ENCODE data around the gene TOMT. TPM values are rescaled to one million over a fixed set of nuclear protein-coding genes. Genes with fewer than 3 reads are reported as not detected.

TOMT gene
- total and polyA plus RNA-seq, 2 donors (not counting 3 experiments of a cell fraction or from before 2014, with no cell fraction given), result not detected

GRCh38 chr11:72154816-72155215, 49.1 kb downstream of the TOMT start:
- FAIRE-seq, result no peak
- intact Hi-C loops (cut with micrococcal nuclease), result no loop called here
- ChIA-PET CTCF (interaction anchor here (1.2 to 2.9 kb wide), 3 partner anchors 10 to 276 kb away, joined by 4 to 18 read pairs (median 13); no protein-coding TSS in a partner anchor), POLR2A (no interaction called here)
- Histone ChIP-seq H3K27me3 (ENCODE audit: control insufficient read depth in 2 of 2, insufficient read depth in 2 of 2, low read length in 2 of 2) (peaks cover 7 to 8% of the 10 kb centered on the region in 2 experiments), H3K9me3 (replicated peaks; ENCODE audit: control insufficient read depth, insufficient read depth, low read length) (no peaks in the 10 kb centered on the region), H3K4me3 (replicated peaks in 1 of 3; ENCODE audit: insufficient read depth in 1 of 3, low read depth in 1 of 3, low read length in 3 of 3) (no peak overlapping the region), H3K9me1 (replicated peaks; ENCODE audit: control insufficient read depth, extremely low read depth, insufficient read depth, low read length) (no peaks in the 10 kb centered on the region), H3K4me1 (ENCODE audit: control insufficient read depth, extremely low read depth, insufficient read depth, low read length) (no peaks in the 10 kb centered on the region), H3K79me2 (ENCODE audit: control insufficient read depth, insufficient read depth, low read length) (no peaks in the 10 kb centered on the region), H3K9ac (replicated peaks; ENCODE audit: extremely low read depth, insufficient read depth, low read length) (no peak overlapping the region), H3K36me3 (ENCODE audit: control insufficient read depth in 2 of 2, extremely low read depth in 1 of 2, insufficient read depth in 2 of 2, low read length in 2 of 2) (no peaks in the 10 kb centered on the region), H2AFZ (ENCODE audit: low read depth, low read length) (no peak overlapping the region), H3K27ac (ENCODE audit: insufficient read depth, low read depth, low read length) (no peak overlapping the region), H3K4me2 (ENCODE audit: insufficient read depth, low read length) (no peak overlapping the region), H4K20me1 (replicated peaks; ENCODE audit: control insufficient read depth, extremely low read depth, insufficient read depth, low read length) (no peaks in the 10 kb centered on the region)
- no peak for TF ChIP-seq JUN (IDR thresholded peaks at IDR 0.05; ENCODE audit: borderline replicate concordance, insufficient read depth, insufficient read length, low read depth)
- no peak for TF ChIP-seq POLR2A (IDR thresholded peaks at IDR 0.05; ENCODE audit: low read depth, low read length)
- TF ChIP-seq MYC (IDR thresholded peaks at IDR 0.05; ENCODE audit: low read depth, low read length), result no peak
- TF ChIP-seq, protein P1, sequence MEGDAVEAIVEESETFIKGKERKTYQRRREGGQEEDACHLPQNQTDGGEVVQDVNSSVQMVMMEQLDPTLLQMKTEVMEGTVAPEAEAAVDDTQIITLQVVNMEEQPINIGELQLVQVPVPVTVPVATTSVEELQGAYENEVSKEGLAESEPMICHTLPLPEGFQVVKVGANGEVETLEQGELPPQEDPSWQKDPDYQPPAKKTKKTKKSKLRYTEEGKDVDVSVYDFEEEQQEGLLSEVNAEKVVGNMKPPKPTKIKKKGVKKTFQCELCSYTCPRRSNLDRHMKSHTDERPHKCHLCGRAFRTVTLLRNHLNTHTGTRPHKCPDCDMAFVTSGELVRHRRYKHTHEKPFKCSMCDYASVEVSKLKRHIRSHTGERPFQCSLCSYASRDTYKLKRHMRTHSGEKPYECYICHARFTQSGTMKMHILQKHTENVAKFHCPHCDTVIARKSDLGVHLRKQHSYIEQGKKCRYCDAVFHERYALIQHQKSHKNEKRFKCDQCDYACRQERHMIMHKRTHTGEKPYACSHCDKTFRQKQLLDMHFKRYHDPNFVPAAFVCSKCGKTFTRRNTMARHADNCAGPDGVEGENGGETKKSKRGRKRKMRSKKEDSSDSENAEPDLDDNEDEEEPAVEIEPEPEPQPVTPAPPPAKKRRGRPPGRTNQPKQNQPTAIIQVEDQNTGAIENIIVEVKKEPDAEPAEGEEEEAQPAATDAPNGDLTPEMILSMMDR (IDR thresholded peaks at IDR 0.05; ENCODE audit: extremely low read depth in 1 of 2, insufficient read depth in 1 of 2, low read depth in 1 of 2, low read length in 2 of 2), result no peak
- TF ChIP-seq EZH2 (IDR thresholded peaks at IDR 0.05; ENCODE audit: borderline replicate concordance, low read depth, low read length, severe bottlenecking), result no peak
- no peak for TF ChIP-seq POLR2AphosphoS5 (IDR thresholded peaks at IDR 0.05; ENCODE audit: insufficient read depth, low read depth, low read length)
- TF ChIP-seq FOS (IDR thresholded peaks at IDR 0.05; ENCODE audit: borderline replicate concordance, insufficient read depth, low read length), result no peak
- no peak for TF ChIP-seq GATA2 (IDR thresholded peaks at IDR 0.05; ENCODE audit: insufficient read depth, insufficient read length, low read depth, low read length)
- TF ChIP-seq MAX (IDR thresholded peaks at IDR 0.05; ENCODE audit: insufficient read depth, insufficient read length), result no peak
- BruUV-seq (replicated peaks), result no TSS peak
- dilution Hi-C loops (cut with MboI; ENCODE audit: extremely low pct_ligation_motif_present, low sequenced_read_pairs), result no loop called here
- no peak for DNase-seq (ENCODE audit: low read depth, low spot score)

All from endothelial cell of umbilical vein (primary cell).